ENCODE data around the gene AGBL1. TPM values are rescaled to one million over a fixed set of nuclear protein-coding genes. Genes with fewer than 3 reads are reported as not detected.

The AGBL1 gene
- total and polyA plus RNA-seq, 4 donors: not detected

GRCh38 chr15:86493884-86494283 lies 414.2 kb downstream of the AGBL1 start:
- peaks cover 0 to 5% (median 1%) of the 10 kb centered on the region in 4 donors for H3K27me3 ChIP-seq (ENCODE audit: control insufficient read depth in 4 of 4, insufficient read depth in 4 of 4, low read length in 3 of 4)
- WGBS: 56% methylated on average over 3 of the region's 3 CpGs
- H3K9ac ChIP-seq (ENCODE audit: low read depth in 1 of 2, low read length in 2 of 2): no peak overlapping the region
- DNase-seq (ENCODE audit: low spot score): no peak
- H3K4me1 ChIP-seq (ENCODE audit: control insufficient read depth in 4 of 4, insufficient read depth in 4 of 4, low read length in 3 of 4): no peaks in the 10 kb centered on the region
- no peaks in the 10 kb centered on the region for H3K36me3 ChIP-seq (ENCODE audit: control insufficient read depth in 4 of 4, insufficient read depth in 3 of 4, low read depth in 1 of 4, low read length in 3 of 4)
- no peak overlapping the region for H3K27ac ChIP-seq (ENCODE audit: low read depth in 1 of 2, low read length in 2 of 2)
- H3K4me3 ChIP-seq (ENCODE audit: low read depth in 1 of 3, low read length in 3 of 3): no peak overlapping the region
- TF ChIP-seq RAD21 (IDR thresholded peaks at IDR 0.05): no peak
- no peak for TF ChIP-seq SP1 (IDR thresholded peaks at IDR 0.05)
- no peak for TF ChIP-seq HNF4G (IDR thresholded peaks at IDR 0.05)
- no peak for TF ChIP-seq REST (IDR thresholded peaks at IDR 0.05)
- TF ChIP-seq CTCF (IDR thresholded peaks at IDR 0.05; ENCODE audit: low read depth, low read length, missing input control): no peak
- no peak for TF ChIP-seq EGR1 (IDR thresholded peaks at IDR 0.05; ENCODE audit: low read depth in 2 of 2)
- TF ChIP-seq YY1 (IDR thresholded peaks at IDR 0.05): no peak
- TF ChIP-seq ATF3 (IDR thresholded peaks at IDR 0.05): no peak
- no peak for TF ChIP-seq GABPA (IDR thresholded peaks at IDR 0.05 in 1 of 2, conservative IDR thresholded peaks at IDR 0.05 in 1 of 2)
- TF ChIP-seq TAF1 (conservative IDR thresholded peaks at IDR 0.05): no peak
- no peaks in the 10 kb centered on the region for H3K9me3 ChIP-seq (ENCODE audit: control insufficient read depth in 4 of 4, low read length in 3 of 4)

- Histone ChIP-seq H3K9ac (ENCODE audit: low read depth in 1 of 2, low read length in 2 of 2) (no peak overlapping the region), H3K27me3 (ENCODE audit: control insufficient read depth in 4 of 4, insufficient read depth in 4 of 4, low read length in 3 of 4) (peaks cover 0 to 5% (median 1%) of the 10 kb centered on the region in 4 donors), H3K9me3 (ENCODE audit: control insufficient read depth in 4 of 4, low read length in 3 of 4) (no peaks in the 10 kb centered on the region), H3K4me3 (ENCODE audit: low read depth in 1 of 3, low read length in 3 of 3) (no peak overlapping the region), H3K4me1 (ENCODE audit: control insufficient read depth in 4 of 4, insufficient read depth in 4 of 4, low read length in 3 of 4) (no peaks in the 10 kb centered on the region), H3K36me3 (ENCODE audit: control insufficient read depth in 4 of 4, insufficient read depth in 3 of 4, low read depth in 1 of 4, low read length in 3 of 4) (no peaks in the 10 kb centered on the region), H3K27ac (ENCODE audit: low read depth in 1 of 2, low read length in 2 of 2) (no peak overlapping the region)
- DNase-seq (ENCODE audit: low spot score): no peak
- 63% methylated on average over 1 of the region's 1 CpG for WGBS
- TF ChIP-seq SP1 (IDR thresholded peaks at IDR 0.05) (no peak), RAD21 (IDR thresholded peaks at IDR 0.05) (no peak), MAX (IDR thresholded peaks at IDR 0.05) (no peak), EGR1 (IDR thresholded peaks at IDR 0.05; ENCODE audit: low read depth in 2 of 2) (no peak), FOXA1 (IDR thresholded peaks at IDR 0.05) (no peak), ZBTB33 (IDR thresholded peaks at IDR 0.05) (no peak), GABPA (IDR thresholded peaks at IDR 0.05 in 1 of 2, conservative IDR thresholded peaks at IDR 0.05 in 1 of 2) (no peak), YY1 (IDR thresholded peaks at IDR 0.05) (no peak), HNF4A (conservative IDR thresholded peaks at IDR 0.05) (no peak), JUND (IDR thresholded peaks at IDR 0.05) (no peak), TAF1 (conservative IDR thresholded peaks at IDR 0.05) (no peak)
These were observed 414.8 kb downstream of the AGBL1 start for GRCh38 chr15:86494475-86494874.
